Coronary artery (tissue), 2 donors: ENCODE data around the gene NCAM1.

ENCODE experiments used
- DNase-seq: peaks from one replicate; pipeline ENCODE4 v3.0.0-alpha.2; 2017; ENCODE audit warnings: low spot score
- H3K27ac ChIP-seq, 2 donors: fragments of 200-600 bp; sonication (generic); one replicate each; pipeline ENCODE4 v1.5.1; 2016 to 2019
- H3K4me3 ChIP-seq: fragments of 200-600 bp; sonication (generic); 2 replicates; pipeline ENCODE4 v1.5.1; 2016; ENCODE audit warnings: mild to moderate bottlenecking, moderate library complexity
- CTCF ChIP-seq: fragments of 200-600 bp; sonication (generic); IDR thresholded peaks from one replicate; pipeline ENCODE4 v1.5.1; 2019; ENCODE audit warnings: antibody characterized with exemption

The NCAM1 gene

DNA sequence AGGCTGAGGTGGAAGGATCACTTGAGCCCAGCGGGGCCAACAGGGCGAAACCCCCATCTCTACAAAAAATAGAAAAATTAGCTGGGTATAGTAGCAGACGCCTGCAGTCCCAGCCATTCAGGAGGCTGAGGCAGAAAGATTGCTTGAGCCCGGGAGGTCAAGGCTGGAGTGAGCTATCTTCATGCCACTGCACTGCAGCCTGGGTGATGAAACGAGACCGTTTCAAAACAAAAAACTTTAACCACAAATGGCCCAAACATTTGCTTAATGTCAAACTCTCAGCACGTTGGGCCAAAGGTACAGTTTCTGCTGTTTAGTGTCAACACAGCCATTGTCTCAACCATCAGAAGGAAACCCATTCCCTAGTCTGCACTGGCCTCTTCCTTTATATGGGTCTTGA is 284.0 kb downstream of the NCAM1 start:
- H3K27ac ChIP-seq = no peak overlapping the region
- no peak for TF ChIP-seq CTCF
- H3K4me3 ChIP-seq = no peak overlapping the region
- DNase-seq = no peak

DNA sequence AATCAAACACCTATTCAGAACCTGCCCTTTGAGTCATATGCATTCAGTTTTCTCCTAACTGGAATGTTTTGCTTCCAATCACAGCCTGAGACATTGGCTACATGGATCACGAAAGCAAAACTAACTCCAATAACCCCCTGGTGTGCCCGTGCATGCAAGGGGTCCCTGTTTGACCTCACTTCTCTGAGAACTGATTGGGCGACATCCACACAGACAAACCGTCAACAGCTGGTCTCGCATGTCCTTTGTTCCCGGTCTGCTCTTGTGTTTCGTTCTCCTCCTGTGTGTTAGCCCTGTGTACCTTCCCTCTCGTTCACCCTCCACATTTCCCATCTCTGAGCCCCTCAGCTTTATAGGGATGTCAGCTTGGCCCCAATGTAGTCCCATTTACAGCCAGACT is 286.0 kb downstream of the NCAM1 start:
- Histone ChIP-seq H3K4me3 (no peak overlapping the region), H3K27ac (no peak overlapping the region)
- no peak for TF ChIP-seq CTCF

DNA sequence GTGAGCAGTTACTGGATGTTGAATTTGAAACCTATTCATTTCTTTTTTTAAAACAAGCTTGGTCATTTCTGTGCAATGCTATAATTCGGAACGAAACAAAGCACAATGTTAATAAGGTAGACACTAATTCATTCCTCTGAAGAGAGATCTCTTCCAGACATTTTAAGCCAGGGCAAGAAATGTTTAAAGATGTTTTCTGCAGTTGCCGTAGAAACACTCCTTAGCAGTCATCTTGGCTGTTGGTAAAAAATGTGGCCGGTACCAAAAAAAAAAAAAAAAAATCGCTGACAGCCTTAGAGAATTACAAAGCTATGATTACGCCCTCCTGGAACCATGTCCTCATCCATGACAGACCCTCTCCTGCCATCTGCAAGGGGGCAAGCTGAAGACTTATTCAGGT is 286.7 kb downstream of the NCAM1 start:
- DNase-seq = no peak
- Histone ChIP-seq H3K27ac (no peak overlapping the region), H3K4me3 (no peak overlapping the region)
- TF ChIP-seq CTCF = no peak

More for the DNA sequence above, 286.0 kb downstream of the NCAM1 start:
- DNase-seq = no peak

- Histone ChIP-seq H3K4me3 (no peak overlapping the region), H3K27ac (no peak overlapping the region)
- TF ChIP-seq CTCF = no peak
- DNase-seq = no peak
These were observed 287.7 kb downstream of the NCAM1 start for GRCh38 chr11:113248702-113249490.

DNA sequence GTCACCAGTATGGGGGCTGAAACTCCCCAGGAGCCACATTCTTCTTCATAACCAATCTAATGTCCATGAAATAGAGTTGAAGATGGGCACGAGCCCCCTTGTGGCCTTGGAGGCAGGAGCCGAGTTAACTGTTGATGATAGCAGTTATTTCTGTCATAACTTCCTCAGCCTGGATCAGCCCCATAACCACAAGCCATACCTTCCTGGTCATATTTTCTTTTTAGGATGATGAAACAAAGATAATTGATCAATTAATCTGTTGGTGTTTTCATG is 288.2 kb downstream of the NCAM1 start:
- TF ChIP-seq CTCF = no peak
- no peak for DNase-seq
- Histone ChIP-seq H3K4me3 (no peak overlapping the region), H3K27ac (no peak overlapping the region)

DNA sequence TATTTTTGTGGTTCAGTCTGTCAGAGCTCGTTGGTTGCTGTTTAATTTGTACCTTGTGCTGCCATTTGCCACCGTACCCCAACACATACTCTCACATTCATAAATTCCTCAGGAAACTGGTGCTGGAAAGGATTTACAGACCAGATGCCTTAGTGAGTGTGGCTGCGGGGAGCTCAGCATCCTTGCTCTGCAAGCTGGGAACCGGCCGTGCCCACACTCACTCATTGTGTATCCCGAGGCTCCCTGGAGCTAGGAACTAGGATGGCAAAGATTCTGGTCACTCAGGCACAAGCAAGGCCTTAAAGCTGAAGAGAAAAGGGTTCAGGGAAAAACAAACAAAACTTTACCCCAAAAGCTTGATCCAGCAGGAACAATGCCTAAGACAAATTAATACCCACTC is 288.6 kb downstream of the NCAM1 start:
- no peak for TF ChIP-seq CTCF
- DNase-seq = no peak

GRCh38 chr11:113251281-113251680 is 290.1 kb downstream of the NCAM1 start:
- no peak for DNase-seq
- H3K27ac ChIP-seq = no peak overlapping the region
- no peak for TF ChIP-seq CTCF
- no peak overlapping the region for H3K4me3 ChIP-seq

More for the DNA sequence above, 288.6 kb downstream of the NCAM1 start:
- no peak overlapping the region for H3K27ac ChIP-seq
- no peak overlapping the region for H3K4me3 ChIP-seq
